D721Med (cell line): ENCODE measurements around the gene HSF2.

ENCODE experiments used
- DNase-seq: peaks from one replicate; pipeline ENCODE4 v3.0.0; 2011; ENCODE audit warnings: low spot score; ENCODE audit not compliant: insufficient read length
- FAIRE-seq: peaks from 2 replicates; lab custom pipeline; 2011; peaks lifted over from hg19 to GRCh38; lab: Jason Lieb, UNC
- TF ChIP-seq, protein P1 (sequence below): IDR thresholded peaks from 2 replicates; pipeline ENCODE4 v1.5.1; 2012; ENCODE audit warnings: mild to moderate bottlenecking, control low read depth; ENCODE audit not compliant: insufficient read depth; ENCODE audit errors: missing control alignments

Gene HSF2

DNA sequence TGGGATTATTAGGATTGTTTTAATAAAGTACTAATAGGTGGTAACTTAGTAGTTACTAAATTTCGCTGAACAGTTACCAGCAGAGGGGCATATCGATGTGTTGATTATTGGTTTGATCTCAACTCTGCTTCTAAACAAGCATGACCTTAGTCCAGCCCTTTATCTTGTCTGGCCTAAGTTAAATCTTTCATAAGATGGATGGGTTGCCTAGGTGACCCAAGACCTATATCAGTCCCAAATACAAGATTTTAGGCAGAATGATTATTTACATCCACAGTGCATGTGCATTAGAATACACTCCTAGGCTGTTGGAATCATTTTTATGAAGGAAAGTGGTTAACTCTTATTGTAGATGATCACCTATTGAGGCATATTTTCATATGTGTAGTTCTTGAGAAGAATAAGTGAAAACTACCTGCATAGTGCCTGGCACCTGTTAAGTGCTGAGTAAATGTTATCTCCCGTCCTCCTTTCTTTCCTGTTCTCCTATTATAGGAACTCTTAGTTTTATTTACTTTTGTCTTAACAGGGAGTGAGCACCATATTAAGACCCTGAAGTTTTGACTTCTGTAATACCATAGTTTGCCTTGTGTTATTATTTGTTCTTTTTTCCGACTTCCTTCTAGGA lies 1.1 kb downstream of the HSF2 start:
- TF ChIP-seq, protein P1, sequence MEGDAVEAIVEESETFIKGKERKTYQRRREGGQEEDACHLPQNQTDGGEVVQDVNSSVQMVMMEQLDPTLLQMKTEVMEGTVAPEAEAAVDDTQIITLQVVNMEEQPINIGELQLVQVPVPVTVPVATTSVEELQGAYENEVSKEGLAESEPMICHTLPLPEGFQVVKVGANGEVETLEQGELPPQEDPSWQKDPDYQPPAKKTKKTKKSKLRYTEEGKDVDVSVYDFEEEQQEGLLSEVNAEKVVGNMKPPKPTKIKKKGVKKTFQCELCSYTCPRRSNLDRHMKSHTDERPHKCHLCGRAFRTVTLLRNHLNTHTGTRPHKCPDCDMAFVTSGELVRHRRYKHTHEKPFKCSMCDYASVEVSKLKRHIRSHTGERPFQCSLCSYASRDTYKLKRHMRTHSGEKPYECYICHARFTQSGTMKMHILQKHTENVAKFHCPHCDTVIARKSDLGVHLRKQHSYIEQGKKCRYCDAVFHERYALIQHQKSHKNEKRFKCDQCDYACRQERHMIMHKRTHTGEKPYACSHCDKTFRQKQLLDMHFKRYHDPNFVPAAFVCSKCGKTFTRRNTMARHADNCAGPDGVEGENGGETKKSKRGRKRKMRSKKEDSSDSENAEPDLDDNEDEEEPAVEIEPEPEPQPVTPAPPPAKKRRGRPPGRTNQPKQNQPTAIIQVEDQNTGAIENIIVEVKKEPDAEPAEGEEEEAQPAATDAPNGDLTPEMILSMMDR: no peak
- DNase-seq (no peak), FAIRE-seq (no peak)

DNA sequence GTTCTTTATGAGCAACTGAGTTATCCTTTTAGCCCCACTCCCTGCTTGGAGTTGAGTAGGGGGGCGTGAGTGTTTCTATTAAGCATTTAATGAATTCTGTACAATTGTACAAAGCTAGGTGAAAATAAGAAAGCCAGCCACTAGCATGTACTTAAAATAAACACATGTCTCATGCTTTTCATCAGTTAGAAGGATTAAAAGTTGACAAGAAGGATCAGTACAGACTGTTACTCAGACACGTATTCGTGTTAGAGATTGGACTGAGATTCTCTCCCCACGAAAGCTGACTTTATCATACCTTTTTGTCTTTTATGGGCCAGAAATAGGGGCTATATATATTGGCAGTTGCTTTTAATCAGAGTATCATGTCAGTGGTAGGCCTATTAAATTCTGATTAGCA lies 1.7 kb downstream of the HSF2 start:
- no peak for FAIRE-seq
- no peak for DNase-seq
- TF ChIP-seq, protein P1: no peak

DNA sequence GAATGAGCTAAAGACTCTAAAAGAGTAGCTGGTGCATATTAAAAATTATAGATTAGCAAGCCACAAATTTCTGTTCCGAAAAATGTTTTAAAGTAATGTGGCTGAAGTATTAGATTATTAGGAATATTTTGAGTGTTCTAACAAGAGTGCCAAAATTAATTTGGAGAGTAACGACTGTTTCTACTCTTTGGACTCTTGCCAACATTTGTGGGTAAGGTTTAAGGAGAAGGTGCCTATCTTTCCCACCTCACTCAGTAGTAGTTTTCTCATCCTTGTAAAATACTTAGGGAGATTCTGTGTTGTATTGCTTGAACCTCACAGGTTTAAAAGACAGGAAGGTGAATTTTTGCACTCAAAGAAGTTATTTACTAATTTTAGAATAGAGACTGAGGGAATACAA lies 5.0 kb downstream of the HSF2 start:
- no peak for DNase-seq
- no peak for FAIRE-seq
- TF ChIP-seq, protein P1: no peak

DNA sequence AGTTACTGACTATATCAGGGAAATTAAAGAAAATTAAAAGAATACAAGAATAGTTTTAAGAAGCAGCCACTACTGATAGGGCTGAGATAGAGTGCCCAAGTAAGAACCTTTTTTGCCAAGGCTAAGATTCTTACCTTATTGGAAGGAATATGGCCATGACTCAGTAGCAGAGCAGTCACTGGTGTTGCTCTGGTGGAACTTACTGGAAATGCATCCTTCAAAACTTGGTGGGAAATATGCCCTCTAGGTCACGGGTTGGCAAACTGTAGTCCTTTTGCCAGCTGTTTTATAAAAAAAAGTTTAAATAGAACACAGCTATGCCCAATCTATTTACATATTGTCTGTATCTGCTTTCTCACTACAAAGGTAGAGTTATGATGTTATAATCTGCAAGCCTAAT lies 6.0 kb downstream of the HSF2 start:
- TF ChIP-seq, protein P1: no peak
- no peak for DNase-seq
- FAIRE-seq: no peak

DNA sequence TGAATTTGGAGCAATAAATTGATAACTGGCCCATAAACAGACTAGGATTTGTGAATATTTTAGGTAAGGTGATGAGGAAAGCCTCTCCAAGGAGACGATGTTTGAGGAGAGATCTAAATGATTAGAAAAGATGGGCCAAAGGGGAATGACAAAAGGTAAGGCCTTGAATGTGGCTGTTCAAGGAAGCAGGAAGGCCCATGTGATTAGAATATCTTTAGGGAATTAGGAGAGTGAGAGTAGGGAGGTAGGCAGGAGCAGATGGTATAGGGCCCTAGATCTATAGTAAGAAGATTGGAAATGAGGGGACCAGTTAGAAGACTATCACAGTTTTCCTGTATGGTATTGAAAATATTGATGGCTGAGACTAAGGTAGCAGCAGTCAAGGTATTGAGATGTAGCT lies 6.7 kb downstream of the HSF2 start:
- DNase-seq (no peak), FAIRE-seq (no peak)
- TF ChIP-seq, protein P1: no peak

DNA sequence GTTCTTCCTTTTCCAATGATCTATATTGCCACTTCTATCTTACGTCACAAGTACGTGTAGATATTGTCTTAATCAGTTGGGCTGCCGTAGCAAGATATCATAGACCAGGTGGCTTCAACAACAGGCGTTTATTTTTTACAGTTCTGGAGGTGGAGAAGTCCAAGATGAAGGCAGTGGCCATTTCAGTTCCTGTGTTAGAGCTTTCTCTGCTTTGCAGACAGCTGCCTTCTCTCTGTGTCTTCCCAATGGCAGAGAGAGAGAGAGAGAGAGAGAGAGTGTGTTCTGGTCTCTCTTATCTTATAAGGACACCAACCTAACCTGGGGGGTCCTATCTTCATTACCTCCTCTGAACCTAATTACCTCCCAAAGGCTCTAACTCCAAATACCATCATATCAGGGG lies 8.3 kb downstream of the HSF2 start:
- no peak for DNase-seq

DNA sequence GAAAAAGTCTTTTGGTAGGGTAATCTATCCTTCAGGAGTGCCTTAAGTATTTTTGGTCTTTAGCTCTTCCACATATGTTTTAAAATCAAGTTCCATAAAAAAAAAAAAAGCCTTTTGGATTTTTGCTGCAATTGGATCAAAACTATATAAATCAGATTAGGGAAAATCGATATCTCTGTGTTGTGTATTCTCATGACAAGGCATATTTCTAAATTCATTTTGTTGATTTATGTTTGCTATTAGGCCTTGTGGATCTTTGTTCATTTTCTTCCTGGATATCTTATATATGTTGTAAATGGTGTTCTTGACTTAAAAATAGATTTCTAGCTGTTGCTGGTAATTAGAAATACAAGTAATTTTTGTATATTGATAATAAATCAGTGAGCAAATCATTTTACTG lies 8.8 kb downstream of the HSF2 start:
- no peak for DNase-seq
- no peak for FAIRE-seq
- TF ChIP-seq, protein P1: no peak

More for the DNA sequence above, 8.3 kb downstream of the HSF2 start:
- FAIRE-seq: no peak
- TF ChIP-seq, protein P1: no peak
